ENCODE results near the gene DAAM2.

DNA sequence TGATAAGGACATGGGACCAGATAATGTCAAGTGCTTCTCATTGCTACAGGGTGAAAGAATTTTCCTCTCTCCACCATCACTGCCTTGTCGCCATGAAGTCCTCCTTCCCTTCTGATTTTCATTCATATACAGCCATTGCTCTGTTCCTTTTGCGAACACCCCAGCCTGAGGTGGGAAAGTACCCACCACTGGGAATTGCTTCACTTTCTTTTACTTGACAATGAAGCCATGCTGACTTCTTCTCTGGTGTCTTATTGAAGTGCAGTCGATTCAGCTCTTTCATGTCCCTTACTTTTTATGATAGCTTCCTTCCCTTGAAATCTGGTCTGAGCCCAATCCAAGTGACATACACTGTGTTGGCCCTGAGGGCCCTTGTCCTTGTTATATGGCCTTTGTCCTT lies 16.2 kb downstream of the DAAM2 start:
- TF ChIP-seq RFX5 (IDR thresholded peaks at IDR 0.05) (no peak), HOXA7 (CRISPR knock-in tag; IDR thresholded peaks at IDR 0.05) (no peak), GATA3 (IDR thresholded peaks at IDR 0.05; ENCODE audit: borderline replicate concordance) (no peak), MAZ (IDR thresholded peaks at IDR 0.05; ENCODE audit: borderline replicate concordance, low read depth, low read length) (no peak), MAFK (IDR thresholded peaks at IDR 0.05; ENCODE audit: partially characterized antibody) (no peak), EP300 (IDR thresholded peaks at IDR 0.05) (no peak), POLR2A (IDR thresholded peaks at IDR 0.05; ENCODE audit: low read length) (no peak), JUN (IDR thresholded peaks at IDR 0.05) (no peak), NFE2L2 (conservative IDR thresholded peaks at IDR 0.05; ENCODE audit: low read length) (no peak)
- TF ChIP-seq, protein P1, sequence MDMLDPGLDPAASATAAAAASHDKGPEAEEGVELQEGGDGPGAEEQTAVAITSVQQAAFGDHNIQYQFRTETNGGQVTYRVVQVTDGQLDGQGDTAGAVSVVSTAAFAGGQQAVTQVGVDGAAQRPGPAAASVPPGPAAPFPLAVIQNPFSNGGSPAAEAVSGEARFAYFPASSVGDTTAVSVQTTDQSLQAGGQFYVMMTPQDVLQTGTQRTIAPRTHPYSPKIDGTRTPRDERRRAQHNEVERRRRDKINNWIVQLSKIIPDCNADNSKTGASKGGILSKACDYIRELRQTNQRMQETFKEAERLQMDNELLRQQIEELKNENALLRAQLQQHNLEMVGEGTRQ (IDR thresholded peaks at IDR 0.05): no peak
- TF ChIP-seq, protein P2, sequence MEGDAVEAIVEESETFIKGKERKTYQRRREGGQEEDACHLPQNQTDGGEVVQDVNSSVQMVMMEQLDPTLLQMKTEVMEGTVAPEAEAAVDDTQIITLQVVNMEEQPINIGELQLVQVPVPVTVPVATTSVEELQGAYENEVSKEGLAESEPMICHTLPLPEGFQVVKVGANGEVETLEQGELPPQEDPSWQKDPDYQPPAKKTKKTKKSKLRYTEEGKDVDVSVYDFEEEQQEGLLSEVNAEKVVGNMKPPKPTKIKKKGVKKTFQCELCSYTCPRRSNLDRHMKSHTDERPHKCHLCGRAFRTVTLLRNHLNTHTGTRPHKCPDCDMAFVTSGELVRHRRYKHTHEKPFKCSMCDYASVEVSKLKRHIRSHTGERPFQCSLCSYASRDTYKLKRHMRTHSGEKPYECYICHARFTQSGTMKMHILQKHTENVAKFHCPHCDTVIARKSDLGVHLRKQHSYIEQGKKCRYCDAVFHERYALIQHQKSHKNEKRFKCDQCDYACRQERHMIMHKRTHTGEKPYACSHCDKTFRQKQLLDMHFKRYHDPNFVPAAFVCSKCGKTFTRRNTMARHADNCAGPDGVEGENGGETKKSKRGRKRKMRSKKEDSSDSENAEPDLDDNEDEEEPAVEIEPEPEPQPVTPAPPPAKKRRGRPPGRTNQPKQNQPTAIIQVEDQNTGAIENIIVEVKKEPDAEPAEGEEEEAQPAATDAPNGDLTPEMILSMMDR (IDR thresholded peaks at IDR 0.05): no peak
- TF ChIP-seq, protein P3, sequence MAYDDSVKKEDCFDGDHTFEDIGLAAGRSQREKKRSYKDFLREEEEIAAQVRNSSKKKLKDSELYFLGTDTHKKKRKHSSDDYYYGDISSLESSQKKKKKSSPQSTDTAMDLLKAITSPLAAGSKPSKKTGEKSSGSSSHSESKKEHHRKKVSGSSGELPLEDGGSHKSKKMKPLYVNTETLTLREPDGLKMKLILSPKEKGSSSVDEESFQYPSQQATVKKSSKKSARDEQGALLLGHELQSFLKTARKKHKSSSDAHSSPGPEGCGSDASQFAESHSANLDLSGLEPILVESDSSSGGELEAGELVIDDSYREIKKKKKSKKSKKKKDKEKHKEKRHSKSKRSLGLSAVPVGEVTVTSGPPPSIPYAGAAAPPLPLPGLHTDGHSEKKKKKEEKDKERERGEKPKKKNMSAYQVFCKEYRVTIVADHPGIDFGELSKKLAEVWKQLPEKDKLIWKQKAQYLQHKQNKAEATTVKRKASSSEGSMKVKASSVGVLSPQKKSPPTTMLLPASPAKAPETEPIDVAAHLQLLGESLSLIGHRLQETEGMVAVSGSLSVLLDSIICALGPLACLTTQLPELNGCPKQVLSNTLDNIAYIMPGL (CRISPR knock-in tag; IDR thresholded peaks at IDR 0.05; ENCODE audit: borderline replicate concordance): no peak
